Osteocyte (in vitro differentiated cells): Measurements from ENCODE around the gene KAZN. TPM values are rescaled to one million over a fixed set of nuclear protein-coding genes. Genes with fewer than 3 reads are reported as not detected.

Experiments
- DNase-seq: peaks from one replicate; pipeline ENCODE4 v3.0.0; 2021; ENCODE audit warnings: mixed read lengths; ENCODE audit not compliant: unreplicated experiment; ENCODE audit errors: extremely low spot score
- H3K27ac Mint-ChIP-seq: one replicate; pipeline ENCODE4 v1.8.0; 2021; ENCODE audit warnings: mild to moderate bottlenecking, mixed read lengths; ENCODE audit not compliant: unreplicated experiment
- H3K27me3 Mint-ChIP-seq: one replicate; pipeline ENCODE4 v1.8.0; 2021; ENCODE audit warnings: mixed read lengths; ENCODE audit not compliant: unreplicated experiment
- H3K36me3 Mint-ChIP-seq: one replicate; pipeline ENCODE4 v1.8.0; 2021; ENCODE audit warnings: mixed read lengths; ENCODE audit not compliant: unreplicated experiment
- H3K4me1 Mint-ChIP-seq: one replicate; pipeline ENCODE4 v1.8.0; 2021; ENCODE audit warnings: mixed read lengths; ENCODE audit not compliant: unreplicated experiment
- H3K4me3 Mint-ChIP-seq: one replicate; pipeline ENCODE4 v1.8.0; 2021; ENCODE audit warnings: mild to moderate bottlenecking, moderate library complexity, mixed read lengths; ENCODE audit not compliant: unreplicated experiment
- H3K9me3 Mint-ChIP-seq: one replicate; pipeline ENCODE4 v1.8.0; 2021; ENCODE audit warnings: mixed read lengths; ENCODE audit not compliant: unreplicated experiment
- CTCF ChIP-seq: fragments of 200-600 bp; sonication (generic); IDR thresholded peaks from 2 replicates; pipeline ENCODE4 v1.5.0; 2021; ENCODE audit warnings: antibody characterized with exemption, mild to moderate bottlenecking, moderate library complexity
- total RNA-seq: library from RNA; stranded (reverse); gene quantifications from 2 replicates; pipeline ENCODE4 v1.2.1, GENCODE V29; 2021

Gene KAZN
- total RNA-seq, 1 donor from 2014 or later = 47.1 TPM

GRCh38 chr1:14568716-14569355 is 29.6 kb upstream of the KAZN start:
- H3K27me3 Mint-ChIP-seq = no peaks in the 10 kb centered on the region
- no peak overlapping the region for H3K27ac Mint-ChIP-seq
- H3K4me1 Mint-ChIP-seq = no peaks in the 10 kb centered on the region
- H3K4me3 Mint-ChIP-seq = no peak overlapping the region
- no peak for TF ChIP-seq CTCF
- peaks cover 31% of the 10 kb centered on the region for H3K9me3 Mint-ChIP-seq
- DNase-seq = no peak
- H3K36me3 Mint-ChIP-seq = no peaks in the 10 kb centered on the region

- Mint-ChIP-seq H3K27me3 (no peaks in the 10 kb centered on the region), H3K9me3 (peaks cover 31% of the 10 kb centered on the region), H3K27ac (no peak overlapping the region), H3K4me3 (no peak overlapping the region), H3K4me1 (no peaks in the 10 kb centered on the region), H3K36me3 (no peaks in the 10 kb centered on the region)
- DNase-seq = no peak
- TF ChIP-seq CTCF = no peak
Measured at GRCh38 chr1:14570514-14570913, 28.0 kb upstream of the KAZN start.

- Mint-ChIP-seq H3K36me3 (no peaks in the 10 kb centered on the region), H3K27me3 (no peaks in the 10 kb centered on the region), H3K27ac (no peak overlapping the region), H3K4me1 (no peaks in the 10 kb centered on the region), H3K9me3 (peaks cover 20% of the 10 kb centered on the region), H3K4me3 (no peak overlapping the region)
- no peak for DNase-seq
- TF ChIP-seq CTCF = peak; percentile 13
Measured at GRCh38 chr1:14571810-14572767, 26.4 kb upstream of the KAZN start.

GRCh38 chr1:14572861-14573260 is 25.6 kb upstream of the KAZN start:
- H3K36me3 Mint-ChIP-seq = no peaks in the 10 kb centered on the region
- TF ChIP-seq CTCF = no peak

GRCh38 chr1:14576155-14576554 is 22.3 kb upstream of the KAZN start:
- DNase-seq = no peak
- Mint-ChIP-seq H3K9me3 (peaks cover 14% of the 10 kb centered on the region), H3K27ac (no peak overlapping the region), H3K36me3 (no peaks in the 10 kb centered on the region), H3K27me3 (no peaks in the 10 kb centered on the region), H3K4me1 (no peaks in the 10 kb centered on the region), H3K4me3 (no peak overlapping the region)
- no peak for TF ChIP-seq CTCF

More at GRCh38 chr1:14572861-14573260, 25.6 kb upstream of the KAZN start:
- Mint-ChIP-seq H3K27ac (no peak overlapping the region), H3K4me1 (no peaks in the 10 kb centered on the region), H3K9me3 (peaks cover 16% of the 10 kb centered on the region), H3K4me3 (no peak overlapping the region), H3K27me3 (no peaks in the 10 kb centered on the region)
- DNase-seq = no peak
